Measurements from ENCODE around the gene CELF1. TPM values are rescaled to one million over a fixed set of nuclear protein-coding genes. Genes with fewer than 3 reads are reported as not detected.
A peak's percentile ranks its signal among the peaks of the same experiment; 100 is the strongest.

Gene CELF1
- total RNA-seq, 1 donor from 2014 or later: 180 TPM

DNA sequence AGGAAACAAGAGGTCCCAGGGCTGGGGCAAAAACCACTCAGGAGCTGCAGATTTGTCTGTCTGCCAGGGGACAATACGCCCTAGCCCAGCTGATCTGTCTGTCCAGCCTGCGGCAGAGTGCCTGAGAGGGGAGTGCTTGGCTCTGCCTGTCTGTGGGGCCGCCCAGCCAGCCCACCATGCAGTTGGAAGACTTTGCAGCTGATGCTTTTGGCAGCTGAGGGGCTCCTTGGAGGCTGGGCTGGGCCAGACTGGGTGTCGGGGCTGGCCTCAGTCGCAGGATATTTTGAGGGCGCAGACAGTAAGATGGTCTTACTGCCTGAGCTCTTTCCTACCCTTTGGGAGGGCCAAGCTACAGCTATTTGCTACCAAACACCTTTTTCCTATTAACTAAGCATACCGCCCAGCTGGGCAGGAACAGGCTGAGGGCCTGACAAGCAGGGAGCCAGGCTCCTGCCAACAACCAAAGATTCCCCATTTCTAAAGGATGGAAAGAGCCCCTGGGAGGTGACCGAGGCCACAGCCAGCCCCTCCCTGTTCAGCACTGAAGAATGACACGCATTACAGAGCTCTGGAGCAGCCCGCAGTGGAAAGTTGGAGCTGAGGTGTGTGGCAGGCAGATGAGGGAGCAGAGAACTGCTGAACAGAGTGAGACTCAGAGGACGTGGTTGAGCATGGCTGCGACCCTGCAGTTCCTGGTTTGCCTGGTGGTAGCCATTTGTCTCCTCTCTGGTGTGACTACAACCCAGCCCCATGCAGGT is 33.3 kb upstream of the CELF1 start, which contains the start of gene FAM180B:
TSS of gene FAM180B (plus strand) at position 581 of the 758 bp plus-strand sequence. CDS start at position 672, 91 bp downstream.
- H3K9me3 Mint-ChIP-seq: no peaks in the 10 kb centered on the region
- H3K27ac Mint-ChIP-seq (ENCODE audit: unreplicated experiment): peak within 1 kb of the TSS; percentile 84
- TF ChIP-seq CTCF (conservative IDR thresholded peaks at IDR 0.05): no peak
- no peak for DNase-seq (ENCODE audit: low read depth, low spot score)
- H3K4me1 Mint-ChIP-seq: peaks cover 14% of the 10 kb centered on the region
- peak within 1 kb of the TSS; percentile 62 for H3K4me3 Mint-ChIP-seq
- no peaks in the 10 kb centered on the region for H3K27me3 Mint-ChIP-seq (ENCODE audit: low read depth)
- peaks cover 10% of the 10 kb centered on the region for H3K36me3 Mint-ChIP-seq (ENCODE audit: low read depth)

DNA sequence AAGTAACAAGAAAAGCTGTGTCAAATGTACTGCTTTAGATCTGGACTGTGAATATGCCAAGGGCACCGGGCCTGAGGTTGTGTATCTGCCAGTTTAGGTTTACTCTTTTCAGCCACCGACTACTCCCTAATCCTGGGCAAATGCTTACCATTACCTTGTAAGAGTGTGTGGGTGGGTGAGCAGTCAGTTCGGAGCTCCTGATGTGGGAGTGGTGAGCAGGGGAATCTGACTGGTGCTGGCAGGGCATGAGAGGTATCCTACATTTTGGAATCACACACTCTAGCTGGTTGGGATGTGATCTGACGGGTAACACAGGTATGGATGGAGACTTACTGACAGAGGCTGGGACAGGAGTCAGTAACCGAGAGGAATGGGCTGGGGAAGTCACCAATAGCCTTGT is 30.9 kb upstream of the CELF1 start:
- H3K27ac Mint-ChIP-seq (ENCODE audit: unreplicated experiment): no peak overlapping the region
- no peak for TF ChIP-seq CTCF (conservative IDR thresholded peaks at IDR 0.05)
- H3K27me3 Mint-ChIP-seq (ENCODE audit: low read depth): no peaks in the 10 kb centered on the region
- H3K4me1 Mint-ChIP-seq: peaks cover 21% of the 10 kb centered on the region
- peak overlapping the region; percentile 78 for H3K4me3 Mint-ChIP-seq
- DNase-seq (ENCODE audit: low read depth, low spot score): no peak
- H3K9me3 Mint-ChIP-seq: no peaks in the 10 kb centered on the region
- H3K36me3 Mint-ChIP-seq (ENCODE audit: low read depth): peaks cover 13% of the 10 kb centered on the region

GRCh38 chr11:47578524-47579494 is 25.9 kb upstream of the CELF1 start, which contains the start of the genes KBTBD4 and NDUFS3:
Gene KBTBD4 (minus strand): TSS chr11:47578970. CDS start chr11:47578951, 19 bp downstream.
Gene NDUFS3 (plus strand): TSS chr11:47579074. CDS start chr11:47579092, 18 bp downstream.
- peaks cover 31% of the 10 kb centered on the region for H3K4me1 Mint-ChIP-seq

DNA sequence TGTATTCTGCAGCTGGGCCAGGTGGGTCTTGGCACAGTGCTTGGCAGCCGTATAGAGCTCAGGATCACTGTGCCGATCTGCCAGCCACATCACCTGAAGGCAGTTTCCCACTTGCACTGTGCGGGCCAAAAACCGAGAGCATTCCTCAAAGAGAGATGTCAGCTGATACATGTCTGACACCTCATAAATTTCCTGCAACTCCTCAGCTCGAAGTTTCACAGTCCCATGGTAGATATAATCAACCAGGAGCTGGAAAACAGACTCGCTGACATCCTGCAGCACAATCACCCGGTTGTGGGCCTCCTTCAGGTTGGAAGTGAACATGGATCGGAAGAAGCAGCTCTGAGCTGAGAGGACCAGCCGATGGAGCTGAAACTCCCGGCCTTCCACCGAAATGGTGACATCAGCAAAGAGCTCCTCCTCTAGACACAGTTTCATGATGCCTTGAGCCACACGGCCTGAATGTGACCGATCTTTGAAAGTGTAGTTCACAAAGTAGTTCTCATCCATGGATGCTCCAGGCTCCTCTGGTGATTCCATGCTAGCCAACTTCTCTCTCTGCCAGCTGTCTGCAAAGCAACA is 24.6 kb upstream of the CELF1 start:
- TF ChIP-seq CTCF (conservative IDR thresholded peaks at IDR 0.05): no peak
- DNase-seq (ENCODE audit: low read depth, low spot score): no peak
- Mint-ChIP-seq H3K27ac (ENCODE audit: unreplicated experiment) (peak overlapping the region; percentile 99), H3K27me3 (ENCODE audit: low read depth) (no peaks in the 10 kb centered on the region), H3K36me3 (ENCODE audit: low read depth) (peaks cover 9% of the 10 kb centered on the region), H3K4me1 (peaks cover 31% of the 10 kb centered on the region), H3K4me3 (peak overlapping the region; percentile 97), H3K9me3 (no peaks in the 10 kb centered on the region)

More at GRCh38 chr11:47578524-47579494, 25.9 kb upstream of the CELF1 start, which contains the start of the genes KBTBD4 and NDUFS3:
- DNase-seq (ENCODE audit: low read depth, low spot score): peak; percentile 90
- TF ChIP-seq CTCF (conservative IDR thresholded peaks at IDR 0.05): no peak
- Mint-ChIP-seq H3K4me3 (peak within 1 kb of the TSS; percentile 97), H3K9me3 (no peaks in the 10 kb centered on the region), H3K27me3 (ENCODE audit: low read depth) (no peaks in the 10 kb centered on the region), H3K27ac (ENCODE audit: unreplicated experiment) (peak within 1 kb of the TSS; percentile 99), H3K36me3 (ENCODE audit: low read depth) (peaks cover 10% of the 10 kb centered on the region)

DNA sequence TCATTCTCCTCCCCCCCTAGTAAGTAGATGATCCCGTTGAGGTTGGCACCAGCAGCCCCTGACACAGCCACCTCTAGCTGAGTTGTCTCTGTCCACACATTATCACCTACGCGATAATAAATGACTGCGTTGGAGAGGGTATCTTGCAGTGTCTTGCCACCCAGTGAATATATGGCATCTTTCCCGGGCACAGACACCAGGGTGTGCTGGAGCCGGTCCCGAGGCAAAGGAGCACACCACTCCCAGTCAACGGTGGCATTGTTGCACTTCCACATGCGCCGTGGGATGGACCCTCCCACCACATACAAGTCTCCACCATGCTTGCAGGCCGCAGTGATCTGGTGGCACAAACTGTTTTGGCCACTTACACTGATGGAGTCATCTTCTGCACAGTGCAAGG is 20.4 kb upstream of the CELF1 start:
- no peak overlapping the region for H3K27ac Mint-ChIP-seq (ENCODE audit: unreplicated experiment)
- H3K9me3 Mint-ChIP-seq: no peaks in the 10 kb centered on the region
- TF ChIP-seq CTCF (conservative IDR thresholded peaks at IDR 0.05): no peak
- H3K36me3 Mint-ChIP-seq (ENCODE audit: low read depth): peaks cover 9% of the 10 kb centered on the region
- no peaks in the 10 kb centered on the region for H3K27me3 Mint-ChIP-seq (ENCODE audit: low read depth)
- peak overlapping the region; percentile 23 for H3K4me3 Mint-ChIP-seq
- peaks cover 15% of the 10 kb centered on the region for H3K4me1 Mint-ChIP-seq
- DNase-seq (ENCODE audit: low read depth, low spot score): no peak
